Skeletal muscle tissue (tissue), 4 donors: ENCODE results near the gene FABP6. TPM values are rescaled to one million over a fixed set of nuclear protein-coding genes. Genes with fewer than 3 reads are reported as not detected.
"Not testable (repeated sequence)": the region's sequence is repeated elsewhere in the genome, so short reads cannot be mapped to it uniquely, and the experiment has no call there.

Experiments used
- H3K27ac ChIP-seq: one replicate; pipeline ENCODE4 v1.7.0; 2013; ENCODE audit warnings: mild to moderate bottlenecking, low read depth, low read length, inconsistent platforms
- H3K27me3 ChIP-seq, 3 donors: one replicate each; pipeline ENCODE4 v1.7.0; 2013; ENCODE audit warnings: low read length in 3 of 3; ENCODE audit not compliant: control insufficient read depth in 3 of 3, insufficient read depth in 3 of 3
- H3K36me3 ChIP-seq, 3 donors: one replicate each; pipeline ENCODE4 v1.7.0; 2013; ENCODE audit warnings: low read length in 3 of 3; ENCODE audit not compliant: control insufficient read depth in 3 of 3, insufficient read depth in 3 of 3
- H3K4me1 ChIP-seq, 3 donors: one replicate each; pipeline ENCODE4 v1.7.0; 2013; ENCODE audit warnings: low read length in 3 of 3, mild to moderate bottlenecking in 3 of 3; ENCODE audit not compliant: control insufficient read depth in 3 of 3, insufficient read depth in 3 of 3
- H3K4me3 ChIP-seq, 3 donors: one replicate each; pipeline ENCODE4 v1.7.0; 2013; ENCODE audit warnings: low read length in 3 of 3
- H3K9ac ChIP-seq, 3 donors: one replicate each; pipeline ENCODE4 v1.7.0; 2013; ENCODE audit warnings: low read length in 3 of 3, mild to moderate bottlenecking in 3 of 3, moderate library complexity in 2 of 3, low read depth in 1 of 3
- H3K9me3 ChIP-seq, 3 donors: one replicate each; pipeline ENCODE4 v1.7.0; 2013; ENCODE audit warnings: low read length in 3 of 3; ENCODE audit not compliant: control insufficient read depth in 3 of 3
- total RNA-seq: library from RNA; depleted of rRNA; stranded (reverse); fragments of >200 nt; gene quantifications from one replicate; pipeline ENCODE4 v1.2.3, GENCODE V29; 2014
- donor health status: Osteomylitis.

FABP6 gene
- total RNA-seq, 1 donor from 2014 or later: not detected

DNA sequence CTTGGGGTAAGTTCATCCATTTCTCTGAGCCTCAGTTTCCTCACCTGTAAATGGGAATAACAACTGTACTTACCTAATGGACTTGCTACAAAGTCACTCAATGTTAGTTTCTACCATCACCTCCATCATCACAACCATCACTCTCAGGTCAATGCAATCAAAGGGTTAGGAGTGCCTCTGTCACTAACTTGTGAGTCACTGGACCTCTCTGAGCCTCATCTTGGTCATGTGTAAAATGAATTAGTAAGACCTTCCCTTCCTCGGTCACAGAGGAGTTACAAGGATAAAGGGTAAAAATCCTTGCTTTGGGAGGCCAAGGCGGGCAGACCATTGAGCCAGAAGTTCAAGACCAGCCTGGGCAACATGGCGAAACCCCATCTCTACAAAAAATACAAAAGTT, 12.8 kb downstream of the FABP6 start:
- H3K27ac ChIP-seq: no peak overlapping the region
- no peaks in the 10 kb centered on the region for H3K4me1 ChIP-seq
- no peaks in the 10 kb centered on the region for H3K9me3 ChIP-seq
- H3K4me3 ChIP-seq: no peak overlapping the region
- peaks cover 0 to 4% (median 0%) of the 10 kb centered on the region in 3 donors for H3K27me3 ChIP-seq
- H3K9ac ChIP-seq: no peak overlapping the region
- H3K36me3 ChIP-seq: no peaks in the 10 kb centered on the region

DNA sequence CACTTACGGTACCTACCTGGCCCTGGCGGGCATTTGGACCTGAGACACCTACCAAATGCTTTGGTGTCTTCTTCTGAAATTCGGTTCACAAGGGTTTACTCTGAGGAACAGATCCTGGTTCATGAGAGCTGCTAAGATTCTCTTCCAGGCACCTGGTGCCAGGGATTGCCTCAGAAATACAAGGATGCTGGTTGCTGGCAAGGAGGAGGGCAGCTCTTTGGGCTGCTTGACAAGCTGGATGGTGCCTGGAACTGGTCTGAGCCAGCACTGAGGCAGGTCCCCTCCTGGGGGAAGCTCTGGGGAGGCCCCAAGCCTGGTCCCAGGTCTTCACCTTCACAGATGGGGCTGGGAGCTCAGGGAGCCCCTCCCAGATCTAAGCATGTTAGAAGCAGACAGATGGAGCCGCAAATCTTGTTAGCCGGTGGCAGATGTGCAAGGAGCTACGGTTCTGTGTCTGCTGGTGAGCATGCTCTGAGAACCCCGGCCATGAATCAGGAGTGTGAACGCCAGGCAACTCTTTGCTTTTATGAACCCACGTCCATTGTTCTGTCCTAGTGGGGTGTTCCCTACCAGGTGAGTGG, 16.3 kb downstream of the FABP6 start:
- no peaks in the 10 kb centered on the region for H3K4me1 ChIP-seq
- no peaks in the 10 kb centered on the region for H3K36me3 ChIP-seq
- H3K27ac ChIP-seq: no peak overlapping the region
- peaks cover 0 to 4% (median 0%) of the 10 kb centered on the region in 3 donors for H3K27me3 ChIP-seq
- no peak overlapping the region for H3K9ac ChIP-seq
- no peaks in the 10 kb centered on the region for H3K9me3 ChIP-seq
- no peak overlapping the region for H3K4me3 ChIP-seq

DNA sequence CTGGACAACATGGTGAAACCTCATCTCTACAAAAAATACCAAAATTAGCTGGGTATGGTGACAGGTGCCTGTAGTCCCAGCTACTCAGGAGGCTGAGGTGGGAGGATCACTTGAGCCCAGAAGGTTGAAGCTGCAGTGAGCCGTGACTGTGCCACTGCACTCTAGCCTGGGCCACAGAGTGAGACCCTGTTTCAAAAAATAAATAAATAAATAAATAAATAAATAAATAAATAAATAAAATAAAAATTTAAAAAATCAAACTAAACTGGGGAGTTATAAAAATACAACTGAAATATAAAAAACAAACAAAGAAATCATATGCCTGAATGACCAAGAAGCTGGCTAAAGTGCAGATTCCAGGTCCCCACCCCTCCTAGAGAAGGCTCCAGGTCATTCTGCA, 20.3 kb downstream of the FABP6 start:
- not testable (repeated sequence) for H3K4me1 ChIP-seq, H3K27me3 ChIP-seq, H3K4me3 ChIP-seq, H3K9me3 ChIP-seq, H3K9ac ChIP-seq, H3K27ac ChIP-seq, H3K36me3 ChIP-seq

DNA sequence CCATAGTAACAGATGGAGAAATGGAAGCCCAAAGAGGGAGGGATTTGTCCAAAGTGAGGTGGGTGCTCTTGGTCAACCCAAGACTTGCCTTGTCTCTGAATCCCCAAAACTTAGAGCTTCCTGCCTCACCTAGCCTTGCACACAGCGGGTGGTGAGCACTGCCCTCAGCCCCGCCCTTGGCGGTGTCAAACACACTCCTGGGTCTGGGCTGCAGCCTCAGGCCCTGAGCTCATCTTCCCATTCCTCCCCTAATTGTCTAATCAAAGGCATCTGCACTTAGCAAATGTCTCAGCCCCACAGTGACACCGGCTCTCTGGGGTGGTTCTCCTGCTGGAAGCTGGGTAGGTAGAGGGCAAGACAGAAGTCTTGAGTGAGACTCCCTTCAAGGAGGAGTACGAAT, 20.9 kb downstream of the FABP6 start:
- H3K27me3 ChIP-seq: no peaks in the 10 kb centered on the region
- H3K9ac ChIP-seq: no peak overlapping the region
- H3K4me1 ChIP-seq: no peaks in the 10 kb centered on the region
- no peaks in the 10 kb centered on the region for H3K9me3 ChIP-seq
- no peaks in the 10 kb centered on the region for H3K36me3 ChIP-seq
- no peak overlapping the region for H3K27ac ChIP-seq
- H3K4me3 ChIP-seq: no peak overlapping the region

DNA sequence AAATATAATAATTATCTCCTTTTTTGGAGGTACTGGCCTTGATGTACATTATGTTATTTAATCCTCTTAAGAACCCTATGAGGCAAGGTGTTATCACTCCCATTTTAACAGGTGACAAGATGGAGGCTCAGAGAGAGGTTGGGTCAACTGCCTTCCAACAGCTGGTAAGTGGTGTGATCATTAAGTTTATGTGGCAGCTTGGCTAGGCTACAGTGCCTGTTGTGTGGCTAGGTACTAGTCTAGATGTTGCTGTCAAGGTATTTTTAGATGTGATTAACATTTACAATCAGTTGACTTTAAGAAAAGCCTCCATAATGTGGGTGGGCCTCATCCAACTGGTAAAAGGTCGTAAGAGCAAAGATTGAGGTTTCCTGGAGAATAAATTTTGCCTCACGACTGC, 21.5 kb downstream of the FABP6 start:
- Histone ChIP-seq H3K36me3 (no peaks in the 10 kb centered on the region), H3K4me3 (no peak overlapping the region), H3K9me3 (no peaks in the 10 kb centered on the region), H3K27ac (no peak overlapping the region), H3K4me1 (no peaks in the 10 kb centered on the region), H3K9ac (no peak overlapping the region), H3K27me3 (no peaks in the 10 kb centered on the region)

DNA sequence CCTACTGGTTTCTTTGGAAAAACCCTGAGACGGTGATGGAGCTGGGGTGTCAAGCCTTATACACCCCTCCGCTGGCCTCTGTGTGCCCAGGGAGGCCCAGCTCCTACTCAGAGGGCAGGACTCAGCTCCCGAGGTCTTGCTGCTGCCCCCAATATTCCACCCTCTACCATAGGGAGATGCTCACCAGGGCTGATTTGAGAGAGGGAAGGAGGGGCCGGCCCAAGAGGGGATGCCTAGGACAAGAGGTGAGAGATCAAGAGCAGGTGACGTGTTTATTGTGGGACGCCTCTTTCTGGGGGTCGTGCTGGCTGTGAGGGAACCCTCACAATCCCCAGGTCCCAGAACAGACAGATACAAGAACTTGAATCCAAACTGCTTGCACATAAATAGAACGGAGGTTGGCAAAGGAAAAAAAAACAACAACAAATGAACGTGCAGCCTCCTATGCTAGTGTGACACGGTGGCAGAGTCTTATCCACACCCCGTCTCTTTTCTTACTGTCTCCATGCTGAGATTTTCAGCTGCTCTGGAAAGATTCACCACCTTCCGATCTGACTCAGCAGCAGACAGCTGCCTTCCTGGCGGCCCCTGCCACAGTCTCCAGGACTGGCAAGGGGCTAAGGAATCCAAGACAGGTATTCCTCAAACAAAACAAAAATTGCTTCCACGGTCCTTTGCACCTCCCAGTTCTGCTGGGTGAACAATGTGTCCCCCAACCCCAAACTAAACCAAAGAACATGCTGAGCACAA, 22.3 kb downstream of the FABP6 start:
- no peak overlapping the region for H3K9ac ChIP-seq
- no peak overlapping the region for H3K4me3 ChIP-seq
- no peak overlapping the region for H3K27ac ChIP-seq
- H3K27me3 ChIP-seq: no peaks in the 10 kb centered on the region
- no peaks in the 10 kb centered on the region for H3K4me1 ChIP-seq
- H3K9me3 ChIP-seq: no peaks in the 10 kb centered on the region
- no peaks in the 10 kb centered on the region for H3K36me3 ChIP-seq

DNA sequence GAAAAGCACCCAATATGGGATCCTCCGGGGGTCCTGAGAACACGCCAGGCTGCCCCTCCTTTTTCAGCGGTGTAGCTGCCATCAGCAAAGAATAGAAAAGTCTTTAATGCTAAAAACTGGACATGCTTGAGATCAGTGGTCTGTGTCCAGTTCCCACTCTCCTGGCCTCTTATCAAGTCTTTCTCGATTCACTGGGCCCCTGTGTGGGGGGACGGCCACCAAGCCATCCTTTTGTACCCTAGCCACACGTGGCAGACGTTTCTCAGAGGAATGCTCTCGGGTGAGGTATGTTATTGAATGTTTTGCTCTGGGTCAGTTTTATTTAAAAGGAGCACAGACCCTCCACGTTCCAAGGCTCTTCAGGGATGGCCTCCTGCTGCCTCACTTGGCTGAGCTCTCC, 23.6 kb downstream of the FABP6 start:
- H3K27ac ChIP-seq: no peak overlapping the region
- H3K4me1 ChIP-seq: no peaks in the 10 kb centered on the region
- no peaks in the 10 kb centered on the region for H3K36me3 ChIP-seq
- H3K9ac ChIP-seq: no peak overlapping the region
- no peaks in the 10 kb centered on the region for H3K9me3 ChIP-seq
- no peaks in the 10 kb centered on the region for H3K27me3 ChIP-seq
- no peak overlapping the region for H3K4me3 ChIP-seq

DNA sequence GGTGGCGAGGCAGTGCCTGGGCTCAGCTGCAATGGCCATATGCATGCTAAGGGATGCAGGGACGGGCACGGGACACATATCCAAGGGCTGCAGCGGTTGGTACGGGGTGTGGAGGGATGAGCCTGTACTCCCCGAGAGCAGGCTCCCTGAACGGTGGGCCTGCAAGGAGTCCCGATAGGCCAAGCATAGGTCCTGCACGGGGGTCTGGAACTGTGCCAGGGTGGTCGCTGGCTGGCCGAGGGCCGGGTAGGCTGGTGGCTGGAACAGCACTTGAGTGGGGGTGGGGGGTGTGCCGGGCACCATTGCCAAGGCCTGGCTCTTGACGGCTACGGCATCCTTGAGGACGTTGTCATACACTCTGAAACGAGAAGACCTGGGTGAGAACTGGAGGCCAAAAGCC, 24.1 kb downstream of the FABP6 start:
- Histone ChIP-seq H3K27me3 (no peaks in the 10 kb centered on the region), H3K27ac (no peak overlapping the region), H3K4me1 (no peaks in the 10 kb centered on the region), H3K36me3 (no peaks in the 10 kb centered on the region), H3K9ac (no peak overlapping the region), H3K9me3 (no peaks in the 10 kb centered on the region), H3K4me3 (no peak overlapping the region)

DNA sequence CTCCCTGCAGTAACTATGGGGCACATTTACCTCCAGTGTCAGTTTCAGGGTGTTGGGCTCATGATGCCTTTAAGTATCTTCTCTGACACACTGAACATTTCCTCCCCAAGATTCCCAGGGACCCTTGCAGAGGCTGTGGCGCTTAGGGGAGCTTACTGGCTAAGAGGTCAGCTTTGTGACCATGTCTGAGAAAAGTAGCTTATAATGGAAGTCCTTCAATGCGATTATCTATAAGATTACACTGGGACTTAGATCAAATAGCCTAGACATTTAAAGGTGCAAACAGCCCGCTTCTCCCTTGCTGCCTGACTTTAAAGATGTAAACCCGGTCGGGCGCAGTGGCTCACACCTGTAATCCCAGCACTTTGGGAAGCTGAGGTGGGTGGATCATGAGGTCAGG, 25.4 kb downstream of the FABP6 start:
- Histone ChIP-seq H3K4me3 (no peak overlapping the region), H3K9me3 (no peaks in the 10 kb centered on the region), H3K9ac (no peak overlapping the region), H3K4me1 (no peaks in the 10 kb centered on the region), H3K27me3 (no peaks in the 10 kb centered on the region), H3K27ac (no peak overlapping the region), H3K36me3 (no peaks in the 10 kb centered on the region)

DNA sequence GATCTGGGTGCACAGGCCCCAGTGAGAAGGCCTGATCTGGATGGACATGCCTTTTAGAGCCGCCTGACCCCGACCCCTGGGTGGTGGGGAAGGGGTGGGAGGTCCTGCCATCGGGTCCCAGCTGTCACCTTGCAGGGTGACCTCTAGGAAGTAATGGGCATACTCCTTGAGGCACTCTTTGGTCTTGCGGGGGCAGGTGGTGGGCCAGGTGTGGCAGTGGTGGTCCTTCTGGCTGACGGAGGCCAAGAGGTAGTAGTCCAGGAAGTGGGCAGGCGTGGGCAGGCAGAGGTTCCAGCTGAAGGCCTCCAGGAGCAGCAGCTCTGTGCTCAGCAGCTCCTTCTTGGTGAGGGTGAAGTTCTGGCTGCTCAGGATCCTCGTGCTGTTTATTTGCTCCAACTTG, 30.0 kb downstream of the FABP6 start:
- Histone ChIP-seq H3K36me3 (no peaks in the 10 kb centered on the region), H3K4me3 (no peak overlapping the region), H3K9me3 (no peaks in the 10 kb centered on the region), H3K27me3 (peaks cover 0 to 3% (median 0%) of the 10 kb centered on the region in 3 donors), H3K27ac (no peak overlapping the region), H3K9ac (no peak overlapping the region), H3K4me1 (peaks cover 2 to 9% (median 5%) of the 10 kb centered on the region in 3 donors)
